Measurements from ENCODE around the gene GMPR.

GMPR gene

DNA sequence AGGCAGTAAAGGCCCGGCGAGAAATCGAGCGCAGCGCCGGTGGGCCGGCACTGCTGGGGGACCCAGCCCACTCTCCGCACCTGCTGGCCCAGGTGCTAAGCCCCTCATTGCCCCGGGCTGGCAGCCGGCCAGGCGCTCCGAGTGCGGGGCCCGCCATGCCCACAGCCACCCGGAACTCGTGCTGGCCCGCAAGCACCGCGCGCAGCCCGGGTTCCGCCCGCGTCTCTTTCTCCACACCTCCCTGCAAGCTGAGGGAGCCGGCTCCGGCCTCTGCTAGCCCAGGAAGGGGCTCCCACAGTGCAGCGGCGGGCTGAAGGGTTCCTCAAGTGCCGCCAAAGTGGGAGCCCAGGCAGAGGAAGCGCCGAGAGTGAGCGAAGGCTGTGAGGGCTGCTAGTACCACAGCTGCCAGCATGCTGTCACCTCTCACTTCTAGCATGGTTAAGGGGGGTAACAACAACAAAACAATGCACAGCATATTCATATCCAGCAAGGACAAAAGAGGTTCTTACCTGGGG, 11.3 kb upstream of the GMPR start:
- no peak for DNase-seq (ENCODE audit: extremely low read depth, low read depth)
- TF ChIP-seq, protein P1, sequence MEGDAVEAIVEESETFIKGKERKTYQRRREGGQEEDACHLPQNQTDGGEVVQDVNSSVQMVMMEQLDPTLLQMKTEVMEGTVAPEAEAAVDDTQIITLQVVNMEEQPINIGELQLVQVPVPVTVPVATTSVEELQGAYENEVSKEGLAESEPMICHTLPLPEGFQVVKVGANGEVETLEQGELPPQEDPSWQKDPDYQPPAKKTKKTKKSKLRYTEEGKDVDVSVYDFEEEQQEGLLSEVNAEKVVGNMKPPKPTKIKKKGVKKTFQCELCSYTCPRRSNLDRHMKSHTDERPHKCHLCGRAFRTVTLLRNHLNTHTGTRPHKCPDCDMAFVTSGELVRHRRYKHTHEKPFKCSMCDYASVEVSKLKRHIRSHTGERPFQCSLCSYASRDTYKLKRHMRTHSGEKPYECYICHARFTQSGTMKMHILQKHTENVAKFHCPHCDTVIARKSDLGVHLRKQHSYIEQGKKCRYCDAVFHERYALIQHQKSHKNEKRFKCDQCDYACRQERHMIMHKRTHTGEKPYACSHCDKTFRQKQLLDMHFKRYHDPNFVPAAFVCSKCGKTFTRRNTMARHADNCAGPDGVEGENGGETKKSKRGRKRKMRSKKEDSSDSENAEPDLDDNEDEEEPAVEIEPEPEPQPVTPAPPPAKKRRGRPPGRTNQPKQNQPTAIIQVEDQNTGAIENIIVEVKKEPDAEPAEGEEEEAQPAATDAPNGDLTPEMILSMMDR (IDR thresholded peaks at IDR 0.05; ENCODE audit: low read depth, low read length) = no peak

DNA sequence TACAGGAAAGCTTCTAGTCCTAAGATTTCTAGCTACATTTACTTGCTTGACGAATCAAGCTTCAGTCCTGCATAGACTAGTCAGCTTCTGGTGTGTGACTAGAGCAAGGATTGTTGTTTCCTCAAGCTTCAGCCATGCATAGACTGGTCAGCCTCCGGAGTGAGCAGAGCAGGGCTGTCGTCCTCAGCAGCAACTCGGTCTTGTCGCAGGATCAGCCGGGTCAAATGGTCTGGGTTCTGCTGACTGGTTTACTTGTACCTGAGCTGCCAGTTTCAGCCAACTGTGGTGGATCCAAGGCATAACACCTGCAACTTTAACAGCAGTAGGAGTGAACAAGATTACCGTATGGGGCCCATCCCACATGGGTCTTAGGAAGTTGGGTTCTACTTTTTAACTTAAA, 10.8 kb upstream of the GMPR start:
- DNase-seq (ENCODE audit: extremely low read depth, low read depth) = no peak
- TF ChIP-seq, protein P1 (IDR thresholded peaks at IDR 0.05; ENCODE audit: low read depth, low read length) = no peak

DNA sequence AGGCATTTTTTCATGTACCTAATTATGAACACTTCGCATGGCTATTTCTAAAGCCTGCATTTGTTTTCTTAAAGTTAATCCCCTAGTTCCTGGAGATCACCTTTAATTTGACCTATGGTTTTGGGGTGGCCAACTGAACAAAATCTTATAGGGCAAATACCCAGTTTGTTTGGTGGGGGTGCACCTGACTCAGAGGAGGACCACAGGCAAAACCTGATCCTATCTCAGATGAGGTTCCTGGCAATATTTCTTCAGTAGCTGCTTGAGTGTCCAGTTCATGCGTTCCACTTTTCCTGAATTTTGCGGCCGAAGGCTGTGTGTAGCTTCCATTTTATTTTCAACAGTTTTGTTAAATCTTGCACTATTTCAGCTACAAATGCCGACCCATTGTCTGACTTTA, 10.3 kb upstream of the GMPR start:
- no peak for DNase-seq (ENCODE audit: extremely low read depth, low read depth)
- TF ChIP-seq, protein P1 (IDR thresholded peaks at IDR 0.05; ENCODE audit: low read depth, low read length) = no peak

DNA sequence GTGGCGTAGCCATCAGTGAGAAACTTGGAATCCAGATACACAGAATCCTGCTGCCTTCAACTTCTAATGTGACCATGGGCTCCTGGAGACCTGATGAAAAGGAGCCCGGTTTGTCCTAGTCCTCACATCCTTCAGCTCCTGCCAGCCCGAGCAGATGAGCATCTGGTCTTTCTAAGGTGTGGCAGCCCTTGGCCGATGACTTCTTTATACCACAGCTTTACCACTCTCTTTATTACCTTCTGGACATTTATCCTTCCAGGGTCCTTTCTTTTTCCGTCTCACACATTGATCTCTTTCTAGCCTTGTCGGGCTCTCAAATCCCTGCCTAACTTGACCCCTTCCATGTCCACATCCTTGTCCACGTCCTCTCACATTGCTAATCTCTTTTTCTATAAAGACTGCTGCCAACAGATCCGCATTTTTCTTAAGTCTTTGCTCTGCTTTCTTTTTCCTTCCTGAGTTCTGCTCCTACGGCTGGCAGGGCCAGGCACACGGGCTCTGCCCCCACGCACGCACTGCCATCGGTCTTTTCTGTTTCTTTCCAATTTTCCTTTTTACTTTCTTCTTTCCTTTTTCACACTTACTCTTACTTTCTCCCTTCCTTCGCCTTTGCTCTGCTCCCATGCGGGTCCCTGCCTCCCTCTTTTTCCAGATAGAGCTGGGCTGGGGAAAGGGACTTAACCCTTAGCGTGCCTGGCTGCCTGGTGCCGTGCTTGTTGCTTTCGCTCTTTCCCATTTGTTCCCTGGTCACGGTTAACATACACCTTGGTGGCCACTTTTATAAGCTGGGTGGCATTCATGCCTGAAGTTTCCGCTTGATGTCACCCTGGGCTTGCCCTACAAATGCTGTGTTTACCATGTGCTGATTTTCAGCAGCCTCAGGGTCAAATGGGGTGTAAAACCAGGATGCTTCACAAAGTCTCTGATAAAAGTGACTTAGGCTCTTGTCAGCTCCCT, 9.4 kb upstream of the GMPR start:
- no peak for DNase-seq (ENCODE audit: extremely low read depth, low read depth)
- TF ChIP-seq, protein P1 (IDR thresholded peaks at IDR 0.05; ENCODE audit: low read depth, low read length) = no peak

DNA sequence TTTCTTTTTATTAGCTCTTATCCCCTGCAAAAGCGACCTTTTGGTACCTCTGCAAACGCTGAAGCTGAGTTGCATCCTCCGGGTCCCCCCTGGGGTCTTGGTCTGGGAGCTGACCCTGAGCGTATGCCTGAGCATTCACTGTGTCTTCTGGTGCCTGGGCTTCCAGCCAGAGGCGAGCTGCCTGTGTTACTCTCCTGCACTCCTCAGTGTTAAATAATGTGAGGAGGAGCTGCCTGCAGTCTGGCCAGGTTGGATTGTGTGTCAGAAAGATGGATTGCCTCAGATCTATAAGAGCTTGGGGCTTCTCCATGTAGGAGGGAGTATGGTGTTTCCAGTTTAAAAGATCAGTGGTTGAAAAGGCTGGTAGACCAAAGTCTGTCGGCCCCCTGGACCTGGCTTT, 8.7 kb upstream of the GMPR start:
- TF ChIP-seq, protein P1 (IDR thresholded peaks at IDR 0.05; ENCODE audit: low read depth, low read length) = no peak
- no peak for DNase-seq (ENCODE audit: extremely low read depth, low read depth)

DNA sequence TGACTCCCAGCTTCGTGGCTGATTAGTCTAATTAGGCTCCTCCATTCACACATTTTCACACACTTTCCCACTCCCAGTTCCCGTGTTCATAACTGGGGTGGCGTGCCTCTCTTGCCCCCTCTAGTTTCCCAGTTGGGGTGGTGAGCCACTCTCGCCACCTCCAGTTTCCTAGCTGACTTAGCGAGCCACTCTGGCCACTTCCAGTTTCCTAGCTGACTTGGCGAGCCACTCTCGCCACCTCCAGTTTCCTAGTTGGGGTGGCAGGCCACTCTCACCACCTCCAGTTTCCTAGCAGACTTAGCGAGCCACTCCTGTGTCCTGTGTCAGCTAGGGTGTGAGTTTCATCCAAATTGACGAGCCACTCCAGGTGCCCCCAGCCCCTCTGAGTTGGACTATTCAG, 7.4 kb upstream of the GMPR start:
- no peak for DNase-seq (ENCODE audit: extremely low read depth, low read depth)
- TF ChIP-seq, protein P1 (IDR thresholded peaks at IDR 0.05; ENCODE audit: low read depth, low read length) = no peak

DNA sequence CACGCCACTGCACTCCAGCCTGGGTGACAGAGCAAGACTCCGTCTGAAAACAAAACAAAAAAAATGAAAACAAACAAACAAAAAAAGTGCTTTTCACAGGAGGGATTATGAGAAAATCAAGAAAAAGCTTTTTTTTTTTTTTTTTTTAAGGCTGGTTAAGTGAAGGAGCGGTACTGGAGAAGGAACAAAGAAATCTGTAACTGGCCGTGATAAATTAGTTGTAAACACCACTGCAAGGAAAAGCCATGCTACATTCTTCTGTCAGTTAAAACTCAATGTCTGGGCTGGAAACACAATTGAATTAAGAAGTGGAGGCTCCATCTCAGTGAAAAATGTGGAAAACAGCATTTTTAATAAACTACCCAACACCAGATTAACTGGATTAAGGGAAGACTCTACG, 6.3 kb upstream of the GMPR start:
- no peak for DNase-seq (ENCODE audit: extremely low read depth, low read depth)
- TF ChIP-seq, protein P1 (IDR thresholded peaks at IDR 0.05; ENCODE audit: low read depth, low read length) = no peak
